Measurements from ENCODE around the gene TBC1D5.
"Not testable (repeated sequence)": the region's sequence is repeated elsewhere in the genome, so short reads cannot be mapped to it uniquely, and the experiment has no call there.

Gene TBC1D5

GRCh38 chr3:17411157-17411877 is 331.1 kb downstream of the TBC1D5 start:
- no peak for DNase-seq (ENCODE audit: low read depth, low spot score)

DNA sequence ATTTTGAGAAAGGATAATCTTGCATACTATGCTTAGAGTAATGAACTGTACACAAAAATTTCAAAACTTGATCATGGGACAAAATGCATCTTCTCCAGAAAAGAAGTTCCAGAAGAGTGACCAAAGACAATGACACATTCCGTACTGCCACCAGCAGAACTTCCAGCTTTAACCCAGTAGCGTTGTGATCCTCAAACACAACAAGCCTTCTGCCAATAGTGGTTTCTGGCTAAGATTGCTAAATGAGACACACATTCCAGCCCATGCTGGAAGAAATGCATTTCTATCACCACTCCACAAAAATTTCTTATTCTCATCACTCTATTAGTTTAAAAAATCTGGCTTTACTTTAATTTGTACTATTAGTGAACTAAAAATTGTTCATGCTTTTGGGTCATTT is 334.9 kb downstream of the TBC1D5 start:
- no peak for DNase-seq (ENCODE audit: low read depth, low spot score)

- DNase-seq (ENCODE audit: low read depth, low spot score): no peak
Observed at GRCh38 chr3:17404548-17404947, 337.9 kb downstream of the TBC1D5 start.

GRCh38 chr3:17402442-17402841 is 340.0 kb downstream of the TBC1D5 start:
- DNase-seq (ENCODE audit: low read depth, low spot score): no peak

DNA sequence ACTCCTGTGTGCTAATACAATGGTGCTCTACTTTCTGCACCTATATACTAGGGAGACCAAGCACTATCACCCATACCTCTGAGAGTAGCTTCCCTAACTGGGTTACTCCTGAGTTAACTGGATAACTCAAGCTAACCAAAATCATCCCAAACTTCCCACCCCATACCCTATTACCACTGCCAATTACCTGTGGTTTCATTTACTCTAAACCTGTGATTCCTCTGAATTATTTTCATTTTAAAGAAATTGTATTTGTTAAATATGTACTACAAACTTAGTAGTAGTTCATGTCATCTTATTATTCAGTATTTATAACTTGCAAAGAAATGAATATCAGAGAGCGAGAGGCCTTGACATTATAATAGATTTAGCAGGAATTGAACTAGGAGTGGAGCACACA is 340.5 kb downstream of the TBC1D5 start:
- no peak for DNase-seq (ENCODE audit: low read depth, low spot score)

DNA sequence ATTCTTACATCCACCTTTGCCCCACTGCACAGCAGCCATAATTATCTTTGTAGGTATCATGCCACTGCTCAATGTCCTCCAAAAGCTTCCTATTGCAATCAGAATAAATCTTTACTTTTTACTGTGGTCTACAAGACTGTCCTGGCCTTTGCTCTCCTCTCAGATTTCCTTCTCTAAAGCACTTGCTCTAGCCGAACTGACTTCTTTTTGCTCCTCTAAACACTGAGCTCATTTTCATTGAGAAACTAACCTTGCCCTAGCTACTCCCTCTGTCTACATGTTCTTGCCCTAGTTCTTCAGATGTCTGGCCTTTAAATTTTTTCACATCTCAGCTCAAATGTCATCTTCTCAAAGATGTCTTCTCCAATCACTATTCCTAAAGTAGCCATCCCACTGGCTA is 342.8 kb downstream of the TBC1D5 start:
- DNase-seq (ENCODE audit: low read depth, low spot score): no peak

DNA sequence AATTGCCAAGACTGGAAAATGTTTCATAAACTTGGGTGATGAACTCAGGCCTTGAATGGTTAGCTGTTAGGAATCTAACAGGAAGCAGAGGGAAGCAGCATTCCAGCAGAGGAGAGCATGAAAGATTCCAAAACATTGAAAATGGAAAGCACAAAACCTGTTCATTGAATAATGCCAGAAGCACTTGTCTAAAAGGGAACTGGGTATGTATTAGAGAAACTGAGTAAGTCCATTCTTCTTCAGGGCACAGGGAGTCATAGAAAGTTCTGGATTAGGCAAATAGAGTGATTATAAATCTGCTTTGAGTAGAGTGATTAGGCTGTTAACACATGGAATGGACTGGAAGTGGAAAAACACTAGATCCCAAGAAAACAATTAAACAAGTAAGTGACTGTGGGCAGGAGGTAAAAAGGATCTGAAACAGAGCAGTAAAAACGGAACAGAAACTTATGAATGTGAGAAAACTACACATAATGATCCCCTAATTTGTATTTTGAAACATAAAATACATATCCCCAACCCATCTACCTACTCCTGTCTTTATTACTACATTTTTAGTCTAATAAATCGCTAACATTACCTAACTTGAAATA is 343.4 kb downstream of the TBC1D5 start:
- DNase-seq (ENCODE audit: low read depth, low spot score): no peak

GRCh38 chr3:17396036-17396435 is 346.4 kb downstream of the TBC1D5 start:
- DNase-seq (ENCODE audit: low read depth, low spot score): no peak

- no peak for DNase-seq (ENCODE audit: low read depth, low spot score)
Observed at GRCh38 chr3:17394541-17395155, 347.8 kb downstream of the TBC1D5 start.

GRCh38 chr3:17392516-17392915 is 349.9 kb downstream of the TBC1D5 start:
- not testable (repeated sequence) for DNase-seq (ENCODE audit: low read depth, low spot score)

DNA sequence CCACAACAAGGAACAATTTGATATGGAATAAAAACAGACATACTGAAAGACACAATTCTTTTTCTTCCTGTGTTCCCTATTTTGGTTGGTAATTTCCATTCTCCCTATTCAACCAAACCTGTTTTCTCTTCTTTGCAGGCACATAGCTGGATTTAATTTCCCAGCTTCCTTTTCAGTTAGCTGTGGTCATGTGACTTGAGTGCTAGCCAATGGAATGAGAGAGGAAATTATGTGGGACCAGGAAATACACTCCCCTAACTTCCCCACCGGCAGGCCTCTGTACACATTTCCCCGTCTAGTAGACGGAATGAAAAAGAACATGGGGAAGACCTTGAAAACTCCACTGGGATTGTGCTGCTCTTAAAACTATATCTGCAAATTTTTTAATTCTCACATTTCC is 351.6 kb downstream of the TBC1D5 start:
- no peak for DNase-seq (ENCODE audit: low read depth, low spot score)

DNA sequence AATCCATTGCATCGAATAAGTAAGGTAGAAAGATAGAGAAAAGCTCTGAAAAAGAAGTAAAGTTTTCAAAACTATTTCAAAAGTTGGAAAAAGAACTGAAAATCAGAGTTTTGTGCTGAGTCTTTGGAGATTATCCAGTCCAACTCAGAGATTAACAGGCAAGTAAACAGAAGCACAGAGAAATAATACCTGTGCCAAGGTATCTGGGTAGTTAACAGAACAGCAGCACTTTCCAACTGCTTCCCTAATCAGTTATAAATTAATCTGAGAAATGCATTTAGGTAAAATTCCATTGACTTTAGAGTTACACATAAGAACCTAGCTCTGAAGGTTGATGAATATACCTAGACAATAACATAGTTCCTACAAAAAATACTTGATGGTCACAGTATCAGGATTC is 355.3 kb downstream of the TBC1D5 start:
- no peak for DNase-seq (ENCODE audit: low read depth, low spot score)

DNA sequence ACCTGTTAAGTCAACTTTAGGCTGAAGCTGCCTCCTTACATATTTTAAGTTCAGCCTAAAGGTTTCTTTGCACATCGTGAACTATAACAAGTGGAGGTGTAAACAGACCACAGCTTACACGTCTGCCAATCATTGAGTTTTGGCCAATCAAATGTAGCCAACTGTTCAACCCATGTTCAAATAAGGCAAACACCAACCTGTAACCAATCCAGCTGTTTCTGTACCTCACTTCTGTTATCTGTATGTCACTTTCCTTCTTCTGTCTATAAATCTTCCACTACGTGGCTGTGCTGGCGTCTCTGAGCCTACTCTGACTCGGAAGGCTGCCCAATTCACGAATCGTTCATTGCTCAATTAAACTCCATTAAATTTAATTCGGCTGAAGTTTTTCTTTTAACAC is 356.0 kb downstream of the TBC1D5 start:
- no peak for DNase-seq (ENCODE audit: low read depth, low spot score)

DNA sequence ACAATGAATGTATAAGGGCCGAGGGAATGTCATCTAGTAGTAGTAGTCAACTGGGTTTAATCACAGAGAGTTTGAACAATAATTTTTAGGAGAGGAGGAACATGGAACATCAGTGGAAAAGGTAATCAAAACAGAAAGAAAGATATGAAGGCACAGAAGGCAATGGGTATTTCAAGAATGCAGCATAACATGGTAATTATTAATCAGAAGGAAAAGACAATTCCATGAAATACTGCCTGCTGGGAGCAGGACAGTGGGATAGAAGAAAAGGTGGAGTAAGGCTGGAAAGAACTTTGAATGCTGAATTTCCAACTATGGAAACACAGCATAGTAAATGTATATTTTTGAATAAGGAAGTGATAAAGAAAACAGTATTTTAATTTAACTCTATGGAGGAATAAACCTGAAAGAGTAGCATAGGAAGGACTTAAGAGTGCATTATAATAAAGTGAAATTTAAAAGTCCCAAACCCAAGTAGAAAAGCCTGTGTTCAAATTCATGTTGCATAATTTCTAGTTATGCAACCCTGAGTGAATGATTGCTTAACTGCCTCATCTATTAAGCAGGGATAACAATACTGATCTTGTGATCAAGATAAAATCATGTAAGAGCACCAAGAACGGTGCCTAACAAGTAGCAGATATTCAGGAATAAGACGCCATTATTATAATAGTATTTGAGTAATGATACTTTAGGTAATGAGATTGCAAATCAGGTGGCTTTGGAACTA is 357.7 kb downstream of the TBC1D5 start:
- no peak for DNase-seq (ENCODE audit: low read depth, low spot score)

DNA sequence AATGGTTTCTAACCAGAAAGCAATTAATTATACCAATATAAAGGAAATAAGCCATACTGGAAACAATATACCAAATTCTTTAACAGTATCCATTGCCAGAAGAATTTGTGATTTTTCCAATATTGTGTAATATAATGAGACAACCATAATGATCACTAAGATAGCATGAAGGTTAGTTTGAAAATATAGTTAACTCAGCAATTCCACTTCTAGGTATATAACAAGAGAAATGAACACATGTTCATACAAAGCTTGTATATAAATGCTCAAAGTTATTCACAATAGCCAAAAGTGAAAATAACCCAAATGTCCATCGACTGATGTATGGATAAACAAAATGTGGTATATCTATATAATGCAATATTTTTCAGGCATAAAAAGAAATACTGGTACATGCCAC is 369.1 kb downstream of the TBC1D5 start:
- DNase-seq (ENCODE audit: low read depth, low spot score): no peak

GRCh38 chr3:17372362-17373210 is 369.8 kb downstream of the TBC1D5 start:
- no peak for DNase-seq (ENCODE audit: low read depth, low spot score)

DNA sequence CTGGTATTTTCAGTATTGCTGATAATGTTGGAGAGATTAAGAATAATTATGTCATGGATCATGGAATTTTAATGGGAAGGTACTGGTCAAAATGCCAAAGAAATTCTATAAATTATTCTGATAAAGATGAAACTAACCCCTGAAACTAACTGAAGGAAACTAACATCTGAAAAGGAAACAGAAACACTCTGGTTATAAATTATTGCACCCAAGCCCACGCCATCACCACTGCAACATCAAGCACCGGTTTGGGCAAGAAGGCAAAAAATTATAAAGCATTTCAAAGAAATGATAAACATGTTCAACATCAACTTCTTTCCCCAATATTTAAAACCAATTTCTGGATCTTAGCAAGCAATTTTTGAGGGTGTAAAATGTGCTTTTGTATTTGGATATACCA is 372.5 kb downstream of the TBC1D5 start:
- no peak for DNase-seq (ENCODE audit: low read depth, low spot score)

- DNase-seq (ENCODE audit: low read depth, low spot score): no peak
Observed at GRCh38 chr3:17367171-17367570, 375.3 kb downstream of the TBC1D5 start.

GRCh38 chr3:17360991-17361390 is 381.4 kb downstream of the TBC1D5 start:
- no peak for DNase-seq (ENCODE audit: low read depth, low spot score)

DNA sequence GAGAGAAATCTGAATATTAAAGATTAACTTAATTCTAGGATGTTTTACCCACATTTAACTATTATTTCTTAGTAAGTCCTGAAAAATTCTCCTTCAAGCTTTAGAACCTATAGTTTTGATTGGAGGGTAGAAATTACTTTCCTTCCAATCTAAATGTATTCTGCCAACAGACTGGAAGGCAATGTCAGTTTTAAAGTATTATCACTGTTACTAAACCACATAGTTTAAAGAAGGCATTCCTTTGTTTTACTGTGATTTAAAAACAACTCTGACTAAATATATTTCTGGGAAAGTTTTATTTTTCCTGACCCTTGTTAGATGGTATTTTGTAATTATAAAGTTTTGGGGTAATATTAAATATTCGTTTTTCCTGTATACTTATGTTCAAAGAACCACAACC is 382.5 kb downstream of the TBC1D5 start:
- no peak for DNase-seq (ENCODE audit: low read depth, low spot score)

DNA sequence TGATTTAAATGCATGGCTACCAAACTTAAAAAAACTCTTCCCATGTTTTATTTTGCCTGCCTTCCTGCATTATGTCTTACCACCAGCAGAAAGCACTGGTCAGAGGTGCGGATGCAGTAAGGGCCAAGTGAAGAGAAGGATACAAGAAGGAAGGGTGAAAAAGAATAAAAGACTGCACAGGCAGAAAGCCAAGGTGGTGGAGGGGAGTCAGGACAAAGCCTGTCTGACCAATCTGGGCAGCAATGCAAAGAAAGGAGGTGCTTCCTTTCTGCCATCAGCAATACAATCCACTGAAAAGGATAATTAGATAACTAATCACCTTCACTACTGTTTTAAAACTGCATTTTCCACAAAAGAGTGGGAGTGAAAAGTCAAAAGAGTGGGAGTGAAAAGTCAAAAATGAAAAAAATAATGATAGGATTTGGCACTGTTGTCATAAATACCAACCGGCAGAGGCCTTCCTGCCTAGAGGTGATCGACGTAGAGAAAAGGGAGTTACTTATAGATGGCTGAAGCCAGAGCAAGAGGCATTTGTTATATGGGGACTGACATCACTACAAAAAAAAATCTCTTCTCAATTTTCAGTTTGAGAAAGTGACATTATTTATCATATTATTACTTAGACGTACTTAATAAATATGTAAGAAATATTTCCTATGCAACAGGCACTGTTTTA is 385.3 kb downstream of the TBC1D5 start:
- DNase-seq (ENCODE audit: low read depth, low spot score): no peak

All from ELF-1 (cell line).